ENCODE data around the gene DDN. TPM values are rescaled to one million over a fixed set of nuclear protein-coding genes. Genes with fewer than 3 reads are reported as not detected.

The DDN gene
- total RNA-seq, 4 donors from 2014 or later: 0.27 to 0.28 TPM; not detected in 2

DNA sequence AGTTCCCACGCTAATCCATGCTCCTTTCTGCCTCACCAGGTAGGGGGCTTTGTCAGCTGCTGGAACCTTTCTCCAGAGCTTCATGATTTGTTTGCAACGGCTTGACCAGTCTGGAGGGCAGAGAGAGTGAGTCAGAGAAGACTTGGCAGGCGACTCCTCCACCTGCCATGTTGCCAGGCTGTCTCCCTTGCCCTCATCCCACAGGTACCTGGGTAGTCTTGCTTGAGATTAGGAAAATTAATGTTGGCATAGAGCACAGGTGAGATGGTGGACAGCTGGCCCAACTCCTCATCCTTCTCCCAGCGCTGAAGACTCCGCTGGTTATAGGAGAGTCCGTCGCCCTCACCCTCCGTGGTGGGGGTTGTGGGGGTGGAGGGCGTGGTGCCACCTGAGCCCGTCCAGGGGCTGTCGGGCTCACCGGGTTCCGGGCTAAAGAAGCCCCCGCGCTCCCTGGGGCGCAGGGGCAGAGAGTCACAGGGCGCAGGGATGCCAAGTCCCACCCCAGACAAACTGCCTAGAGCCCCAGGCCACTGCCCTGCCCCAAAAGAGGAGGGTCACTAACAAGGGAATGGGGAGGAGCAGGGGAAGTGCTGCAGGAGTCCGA, 42.8 kb upstream of the DDN start:
- Histone ChIP-seq H3K9me3 (no peaks in the 10 kb centered on the region), H3K36me3 (peaks cover 0 to 100% (median 0%) of the 10 kb centered on the region in 3 donors), H3K4me1 (no peaks in the 10 kb centered on the region), H3K4me3 (no peak overlapping the region), H3K27ac (no peak overlapping the region), H3K27me3 (no peaks in the 10 kb centered on the region)
- TF ChIP-seq POLR2A (IDR thresholded peaks at IDR 0.05): no peak
- TF ChIP-seq, protein P1, sequence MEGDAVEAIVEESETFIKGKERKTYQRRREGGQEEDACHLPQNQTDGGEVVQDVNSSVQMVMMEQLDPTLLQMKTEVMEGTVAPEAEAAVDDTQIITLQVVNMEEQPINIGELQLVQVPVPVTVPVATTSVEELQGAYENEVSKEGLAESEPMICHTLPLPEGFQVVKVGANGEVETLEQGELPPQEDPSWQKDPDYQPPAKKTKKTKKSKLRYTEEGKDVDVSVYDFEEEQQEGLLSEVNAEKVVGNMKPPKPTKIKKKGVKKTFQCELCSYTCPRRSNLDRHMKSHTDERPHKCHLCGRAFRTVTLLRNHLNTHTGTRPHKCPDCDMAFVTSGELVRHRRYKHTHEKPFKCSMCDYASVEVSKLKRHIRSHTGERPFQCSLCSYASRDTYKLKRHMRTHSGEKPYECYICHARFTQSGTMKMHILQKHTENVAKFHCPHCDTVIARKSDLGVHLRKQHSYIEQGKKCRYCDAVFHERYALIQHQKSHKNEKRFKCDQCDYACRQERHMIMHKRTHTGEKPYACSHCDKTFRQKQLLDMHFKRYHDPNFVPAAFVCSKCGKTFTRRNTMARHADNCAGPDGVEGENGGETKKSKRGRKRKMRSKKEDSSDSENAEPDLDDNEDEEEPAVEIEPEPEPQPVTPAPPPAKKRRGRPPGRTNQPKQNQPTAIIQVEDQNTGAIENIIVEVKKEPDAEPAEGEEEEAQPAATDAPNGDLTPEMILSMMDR (IDR thresholded peaks at IDR 0.05): no peak
- no peak for DNase-seq

DNA sequence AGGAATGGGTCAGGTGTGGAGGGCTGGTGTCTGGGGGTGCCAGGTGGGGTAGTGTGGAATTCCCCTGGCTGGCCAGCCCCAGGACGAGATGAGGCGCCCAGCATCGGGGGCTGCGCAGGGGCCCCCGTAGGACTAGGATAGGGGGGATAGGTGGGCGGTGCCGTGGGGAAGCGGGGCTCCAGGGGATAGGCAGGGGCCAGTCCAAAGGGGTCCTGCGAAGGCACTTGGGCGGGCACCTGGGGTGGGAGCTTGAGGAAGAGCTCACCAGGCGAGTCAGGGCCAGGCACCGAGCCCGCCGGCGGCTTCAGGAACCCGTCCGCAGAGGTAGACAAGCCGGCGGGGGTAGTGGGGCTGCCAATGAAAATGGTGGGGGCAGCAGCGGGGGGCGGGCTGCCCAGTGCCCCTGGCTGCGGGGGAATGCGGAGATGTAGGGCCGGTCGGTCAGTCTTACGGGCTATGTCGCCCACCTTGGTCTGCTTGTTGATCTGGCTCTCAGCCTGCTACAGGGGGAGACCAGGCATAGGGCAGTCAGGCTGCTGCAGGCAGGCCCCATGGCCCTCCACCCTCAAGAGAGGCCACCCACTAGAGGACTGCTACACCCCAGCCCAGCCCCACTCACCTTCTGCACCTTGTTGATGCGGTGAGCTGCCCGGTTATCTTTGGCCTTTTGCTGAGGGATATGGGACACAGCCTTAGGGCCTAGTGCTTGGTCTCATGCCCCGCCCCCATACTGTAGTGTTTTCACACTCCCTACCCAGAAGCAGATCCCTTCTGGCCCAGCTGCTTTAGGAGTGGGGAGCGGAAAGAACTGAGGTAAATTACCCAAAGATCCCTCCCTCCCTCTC, 42.1 kb upstream of the DDN start:
- no peaks in the 10 kb centered on the region for H3K4me1 ChIP-seq
- H3K27me3 ChIP-seq: no peaks in the 10 kb centered on the region
- H3K36me3 ChIP-seq: peaks cover 0 to 100% (median 0%) of the 10 kb centered on the region in 3 donors

DNA sequence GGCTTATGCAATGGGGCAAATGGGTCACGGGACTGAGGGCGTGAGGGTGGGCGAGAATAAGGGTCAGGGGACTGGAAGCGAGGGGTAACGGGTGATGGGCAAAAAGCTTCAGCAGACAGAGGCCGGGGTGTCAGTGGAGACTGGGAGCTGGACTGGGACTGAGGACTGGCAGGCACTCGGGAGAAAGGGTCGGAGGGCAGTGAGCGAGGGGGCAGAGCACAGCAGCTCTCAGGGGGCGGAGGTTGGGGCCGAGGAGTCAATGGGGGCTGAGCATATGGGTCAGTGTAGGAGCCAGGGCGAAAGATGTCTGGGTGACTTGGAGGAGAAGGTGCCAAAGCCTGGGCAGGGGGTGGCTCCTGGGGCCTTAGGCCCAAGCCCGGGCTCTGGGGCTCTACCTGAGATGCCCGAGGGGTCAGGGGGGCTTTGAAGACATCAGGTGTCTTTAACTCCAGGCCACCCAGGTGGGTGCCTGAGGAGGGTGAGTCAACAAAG, 41.2 kb upstream of the DDN start:
- Histone ChIP-seq H3K4me1 (no peaks in the 10 kb centered on the region), H3K36me3 (peaks cover 0 to 99% (median 0%) of the 10 kb centered on the region in 3 donors), H3K27ac (no peak overlapping the region), H3K9me3 (no peaks in the 10 kb centered on the region), H3K4me3 (no peak overlapping the region), H3K27me3 (no peaks in the 10 kb centered on the region)
- no peak for TF ChIP-seq POLR2A (IDR thresholded peaks at IDR 0.05)
- TF ChIP-seq, protein P1 (IDR thresholded peaks at IDR 0.05): no peak
- no peak for DNase-seq

More for the DNA sequence above, 42.1 kb upstream of the DDN start:
- no peak for TF ChIP-seq POLR2A (IDR thresholded peaks at IDR 0.05)
- TF ChIP-seq, protein P1 (IDR thresholded peaks at IDR 0.05): no peak
- Histone ChIP-seq H3K9me3 (no peaks in the 10 kb centered on the region), H3K27ac (no peak overlapping the region), H3K4me3 (no peak overlapping the region)
- peak in 1 of 3 donors; percentile 29 for DNase-seq

DNA sequence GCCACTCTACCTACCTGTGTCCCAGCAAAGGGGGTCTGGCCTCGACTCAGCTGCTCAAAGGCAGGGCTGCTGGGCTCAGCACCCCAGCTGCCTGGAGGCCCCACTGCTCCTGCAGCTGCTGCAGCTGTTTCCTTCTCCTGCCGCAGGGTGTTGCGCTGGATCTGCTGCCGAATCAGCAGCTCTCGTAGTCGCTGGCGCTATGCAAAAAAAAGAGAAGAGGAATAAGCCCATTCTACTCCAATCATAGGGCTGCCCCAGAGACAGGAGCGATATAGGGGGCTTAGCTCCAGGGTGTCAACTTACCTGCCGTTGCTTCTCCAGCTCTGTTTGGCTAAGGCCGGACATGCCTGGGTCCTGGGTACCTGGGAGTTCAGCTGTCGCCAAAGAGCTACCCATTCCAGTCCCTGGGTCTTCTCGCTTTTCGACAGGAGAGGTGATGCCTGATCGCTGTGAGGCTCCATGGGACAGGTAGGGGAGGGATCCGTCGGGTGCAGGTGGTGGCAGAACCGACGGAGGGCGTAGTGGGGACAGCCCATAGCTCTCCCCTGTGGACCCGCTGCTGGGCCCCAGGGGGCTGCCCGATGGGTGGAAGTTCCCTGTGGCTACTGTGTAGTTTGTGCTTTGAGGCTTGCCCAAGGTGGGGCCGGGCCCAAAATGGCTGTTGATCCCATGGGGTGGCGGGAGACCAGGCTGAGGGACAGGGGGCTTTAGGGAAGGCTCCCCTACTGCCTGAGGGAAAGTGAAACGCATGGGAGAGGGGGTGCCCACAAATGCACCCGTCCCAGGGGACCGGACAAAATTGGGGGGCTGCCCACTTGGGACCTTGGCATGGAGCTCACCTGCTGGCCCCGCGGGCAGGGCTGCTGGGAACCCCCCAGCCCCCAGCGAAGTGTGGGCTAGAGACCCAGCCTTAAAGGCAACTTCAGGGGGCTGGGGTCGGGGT, 40.5 kb upstream of the DDN start:
- Histone ChIP-seq H3K27ac (no peak overlapping the region), H3K4me3 (no peak overlapping the region), H3K9me3 (no peaks in the 10 kb centered on the region), H3K27me3 (no peaks in the 10 kb centered on the region), H3K36me3 (peaks cover 0 to 99% (median 0%) of the 10 kb centered on the region in 3 donors), H3K4me1 (no peaks in the 10 kb centered on the region)
- TF ChIP-seq POLR2A (IDR thresholded peaks at IDR 0.05): no peak
- TF ChIP-seq, protein P1 (IDR thresholded peaks at IDR 0.05): no peak
- peak in 1 of 3 donors; percentile 30 for DNase-seq

DNA sequence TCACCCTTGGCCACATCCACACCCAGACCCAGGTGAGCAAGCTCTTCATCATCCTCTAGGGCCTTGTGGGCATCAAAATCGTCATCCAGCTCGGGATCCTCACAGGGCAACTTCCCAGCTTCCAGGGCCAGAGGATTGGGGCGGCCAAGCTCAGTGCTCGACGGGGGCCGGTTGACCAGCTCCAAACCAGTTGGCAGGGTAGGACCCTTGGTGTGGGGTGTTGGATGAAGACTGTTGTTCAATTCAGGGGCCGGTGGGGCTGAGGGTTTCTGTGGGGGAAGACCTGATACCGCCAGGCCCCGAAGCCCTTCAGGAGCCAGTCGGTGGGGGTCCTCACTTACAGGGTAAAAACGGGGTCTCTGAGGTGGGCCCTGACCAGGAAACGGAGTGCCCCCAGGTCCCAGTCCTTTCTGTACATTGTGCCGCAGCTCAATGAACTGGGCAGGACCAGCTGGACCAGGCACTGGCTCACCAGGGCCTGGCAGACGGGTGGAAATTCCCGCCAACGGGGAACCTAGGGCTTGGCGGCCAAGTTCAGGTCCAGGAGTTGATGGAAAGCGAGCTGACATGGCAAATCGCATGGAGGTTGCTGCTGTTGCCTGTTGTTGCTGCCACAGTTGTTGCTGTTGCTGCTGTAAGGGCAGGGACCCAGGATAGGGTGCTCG, 39.2 kb upstream of the DDN start:
- DNase-seq: no peak
- Histone ChIP-seq H3K4me3 (no peak overlapping the region), H3K27me3 (no peaks in the 10 kb centered on the region), H3K9me3 (no peaks in the 10 kb centered on the region), H3K36me3 (peaks cover 0 to 99% (median 0%) of the 10 kb centered on the region in 3 donors), H3K4me1 (no peaks in the 10 kb centered on the region), H3K27ac (no peak overlapping the region)
- TF ChIP-seq, protein P1 (IDR thresholded peaks at IDR 0.05): no peak
- no peak for TF ChIP-seq POLR2A (IDR thresholded peaks at IDR 0.05)

Data from Peyer's patch (tissue), 4 donors.